Retinal pigment epithelial cell (primary cell): Measurements from ENCODE around the gene PDE2A.

Source experiments
- DNase-seq: peaks from one replicate; pipeline ENCODE4 v3.0.0-alpha.2; 2010; ENCODE audit warnings: low read depth
- H3K4me3 ChIP-seq: 2 replicates; pipeline ENCODE4 v1.5.1; 2011; ENCODE audit warnings: mild to moderate bottlenecking, low read length, control low read depth, moderate library complexity
- CTCF ChIP-seq: conservative IDR thresholded peaks from 2 replicates; pipeline ENCODE4 v1.5.1; 2011; ENCODE audit warnings: low read depth, low read length, control low read depth, inconsistent platforms

PDE2A gene

DNA sequence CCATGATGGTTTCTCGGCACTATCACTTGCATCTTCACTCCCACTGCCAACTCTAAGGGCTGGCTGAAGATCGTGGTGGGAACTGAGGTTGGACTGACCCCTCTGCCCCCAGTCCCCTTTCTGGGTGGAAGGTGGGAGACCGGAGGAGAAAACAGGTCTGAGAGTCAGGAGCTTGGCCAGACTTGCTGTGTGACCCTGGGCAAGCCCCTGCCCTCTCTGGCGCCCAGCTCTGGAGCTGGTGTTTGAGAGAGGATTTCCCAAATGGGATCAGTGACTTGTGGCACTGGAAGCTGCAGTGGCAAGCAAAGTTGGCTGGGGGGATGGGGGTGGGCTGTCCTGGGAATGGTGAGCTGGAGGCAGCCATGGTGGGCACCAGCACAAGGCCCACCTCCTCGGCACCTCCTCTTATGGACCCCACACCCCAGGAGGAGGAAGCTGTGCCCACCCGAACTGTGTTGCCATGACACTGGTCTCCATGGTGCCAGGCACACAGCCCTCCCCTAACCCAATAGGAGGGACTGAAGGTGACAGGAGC, 6.5 kb upstream of the PDE2A start:
- TF ChIP-seq CTCF: no peak
- H3K4me3 ChIP-seq: no peak overlapping the region
- DNase-seq: no peak

- TF ChIP-seq CTCF: no peak
- DNase-seq: no peak
- no peak overlapping the region for H3K4me3 ChIP-seq
These were observed 5.6 kb upstream of the PDE2A start for GRCh38 chr11:72679869-72680268.

- TF ChIP-seq CTCF: no peak
- DNase-seq: no peak
- H3K4me3 ChIP-seq: no peak overlapping the region
These were observed 4.3 kb upstream of the PDE2A start for GRCh38 chr11:72678524-72678923.

DNA sequence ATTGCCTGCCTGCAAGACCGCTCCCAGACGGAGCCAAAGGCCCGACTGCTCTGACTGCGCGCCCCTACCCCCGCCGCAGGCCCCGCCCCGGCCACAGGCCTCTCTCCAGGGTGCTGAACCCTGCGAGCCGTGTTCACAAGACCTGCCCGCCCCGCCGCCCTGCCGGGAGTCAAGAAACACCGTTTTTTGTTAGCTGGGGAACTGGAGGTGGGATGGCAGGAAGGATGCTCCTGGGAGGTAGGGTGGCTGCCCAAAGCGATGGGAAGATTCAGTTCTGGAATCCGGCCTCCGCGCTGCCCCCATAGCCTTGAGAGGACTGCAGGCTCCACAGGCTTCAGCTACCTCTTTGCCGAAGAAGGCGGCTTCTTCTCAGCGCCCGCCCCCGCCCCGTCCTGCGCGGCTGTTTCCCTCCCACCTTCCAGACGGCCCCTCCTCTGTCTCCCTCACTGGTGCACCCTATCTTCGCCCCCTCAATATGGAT, 2.7 kb upstream of the PDE2A start:
- no peak for TF ChIP-seq CTCF
- H3K4me3 ChIP-seq: no peak overlapping the region
- DNase-seq: no peak

DNA sequence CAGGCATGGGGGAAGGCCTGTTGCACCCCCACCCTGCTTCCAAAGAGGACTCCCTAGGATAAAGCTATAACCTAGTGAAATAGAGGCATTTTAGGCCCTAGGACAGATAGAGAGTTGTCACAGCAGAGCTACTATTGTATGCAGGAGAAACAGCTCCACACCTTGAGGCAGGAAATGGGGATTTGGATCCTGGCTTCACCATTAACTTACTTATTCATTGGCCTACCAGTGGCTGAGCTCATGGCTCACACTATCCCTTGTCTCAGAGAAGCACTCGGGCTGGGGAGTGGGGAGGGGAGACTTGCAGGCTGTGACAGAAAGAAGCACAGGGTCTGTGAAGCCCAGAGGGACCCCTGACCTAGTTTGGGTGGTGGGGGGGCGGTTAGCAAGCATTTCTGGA, 999 bp upstream of the PDE2A start:
- no peak overlapping the region for H3K4me3 ChIP-seq
- DNase-seq: no peak
- no peak for TF ChIP-seq CTCF

GRCh38 chr11:72673284-72673942, 809 bp downstream of the PDE2A start:
- H3K4me3 ChIP-seq: no peak overlapping the region
- TF ChIP-seq CTCF: no peak
- DNase-seq: no peak

- no peak for TF ChIP-seq CTCF
- H3K4me3 ChIP-seq: no peak overlapping the region
- no peak for DNase-seq
These were observed 1.5 kb downstream of the PDE2A start for GRCh38 chr11:72672597-72673238.
